ENCODE data around the gene CREG1.

- TF ChIP-seq NFIC (IDR thresholded peaks at IDR 0.05) (no peak), USF1 (IDR thresholded peaks at IDR 0.05) (no peak)
These were observed 31.3 kb downstream of the CREG1 start for GRCh38 chr1:167522246-167522645.
